HepG2 (cell line): ENCODE measurements around the gene NAP1L1. TPM values are rescaled to one million over a fixed set of nuclear protein-coding genes. Genes with fewer than 3 reads are reported as not detected.

Experiments used
- ATF7 ChIP-seq, 2 experiments: fragments of 450-650 bp in 1 of 2; sonication (generic) in 1 of 2; formaldehyde crosslinking in 1 of 2; IDR thresholded peaks; 2 replicates each; pipeline versions ENCODE4 v1.4.0 to v1.6.1; 2016 to 2020; ENCODE audit warnings: antibody characterized with exemption in 1 of 2, mild to moderate bottlenecking in 1 of 2, missing genetic modification reagents in 1 of 2
- CREM ChIP-seq, 2 experiments: sonication (generic) in 1 of 2; formaldehyde crosslinking in 1 of 2; IDR thresholded peaks; 2 replicates each; pipeline versions ENCODE4 v1.4.0 to v1.6.1; 2016 to 2020; ENCODE audit warnings: antibody characterized with exemption in 1 of 2, mild to moderate bottlenecking in 1 of 2, missing genetic modification reagents in 1 of 2
- ERF ChIP-seq: IDR thresholded peaks from 2 replicates; pipeline ENCODE4 v1.6.1; 2018; ENCODE audit warnings: missing biosample characterization, missing genetic modification reagents
- GATA4 ChIP-seq: sonication (generic); IDR thresholded peaks from 2 replicates; pipeline ENCODE4 v1.6.1; 2016; ENCODE audit warnings: antibody characterized with exemption, low read depth, borderline replicate concordance
- GMEB2 ChIP-seq: IDR thresholded peaks from 2 replicates; pipeline ENCODE4 v1.6.1; 2016; ENCODE audit warnings: missing biosample characterization, missing genetic modification reagents, low read depth
- JARID2 ChIP-seq: sonication (generic); formaldehyde crosslinking; IDR thresholded peaks from 2 replicates; pipeline ENCODE4 v1.8.1; 2023; ENCODE audit warnings: missing genetic modification reagents, inconsistent platforms; ENCODE audit not compliant: insufficient replicate concordance
- MIXL1 ChIP-seq: IDR thresholded peaks from 2 replicates; pipeline ENCODE4 v1.6.1; 2016
- NFKB2 ChIP-seq: sonication (generic); formaldehyde crosslinking; IDR thresholded peaks from 2 replicates; pipeline ENCODE4 v1.4.0; 2020; ENCODE audit warnings: missing genetic modification reagents, borderline replicate concordance
- SOX13 ChIP-seq, 3 experiments: fragments of 450-650 bp in 1 of 3; sonication (generic) in 1 of 3; formaldehyde crosslinking in 1 of 3; IDR thresholded peaks in 2 of 3; conservative IDR thresholded peaks in 1 of 3; 2 replicates each; pipeline versions ENCODE4 v1.5.0 to v1.6.1; 2016 to 2020; ENCODE audit warnings: antibody characterized with exemption in 1 of 3, mild to moderate bottlenecking in 1 of 3, missing compliant biosample characterization in 1 of 3, missing genetic modification reagents in 1 of 3, moderate library complexity in 1 of 3
- SSRP1 ChIP-seq: IDR thresholded peaks from 2 replicates; pipeline ENCODE4 v1.6.1; 2016; ENCODE audit warnings: control low read depth
- ZBTB20 ChIP-seq: sonication (generic); formaldehyde crosslinking; IDR thresholded peaks from 2 replicates; pipeline ENCODE4 v1.8.1; 2023; ENCODE audit warnings: missing genetic modification reagents, low read depth, mild to moderate bottlenecking, borderline replicate concordance
- ZNF788 ChIP-seq: sonication (generic); formaldehyde crosslinking; IDR thresholded peaks from 2 replicates; pipeline ENCODE4 v1.5.0; 2020; ENCODE audit warnings: mild to moderate bottlenecking, missing genetic modification reagents, borderline replicate concordance
- ZSCAN25 ChIP-seq: sonication (generic); formaldehyde crosslinking; IDR thresholded peaks from 2 replicates; pipeline ENCODE4 v1.8.0; 2022; ENCODE audit warnings: mild to moderate bottlenecking, missing genetic modification reagents
- polyA plus RNA-seq, 8 experiments: library from polyadenylated mRNA; depleted of rRNA in 3 of 8; stranded (reverse) in 7 of 8; unstranded in 1 of 8; fragments of >200 nt; fragmentation: Illumina TruSeq in 4 of 8; extraction: Trizol in 4 of 8; gene quantifications; 2 replicates each; pipeline versions ENCODE4 v1.2.1 to v1.2.3, GENCODE V29; 2011 to 2016; ENCODE audit warnings: low read depth in 4 of 8, missing spikeins in 1 of 8, mixed read lengths in 1 of 8; ENCODE audit not compliant: insufficient read depth in 1 of 8
- total RNA-seq, 5 experiments: library from RNA; depleted of rRNA; stranded (reverse); fragments of >200 nt; fragmentation: Illumina TruSeq; extraction: Trizol; gene quantifications; 2 replicates each; pipeline ENCODE4 v1.2.3, GENCODE V29; 2016; ENCODE audit warnings: low read depth in 1 of 5
- TF ChIP-seq, protein P1 (sequence below): sonication (generic); formaldehyde crosslinking; conservative IDR thresholded peaks from 2 replicates; pipeline ENCODE4 v1.8.0; 2022; ENCODE audit warnings: mild to moderate bottlenecking, moderate library complexity, missing genetic modification reagents
- TF ChIP-seq, protein P2 (sequence below): sonication (generic); formaldehyde crosslinking; IDR thresholded peaks from 2 replicates; pipeline ENCODE4 v1.9.0; 2021; ENCODE audit warnings: missing genetic modification reagents, mild to moderate bottlenecking, borderline replicate concordance

Gene NAP1L1
- total and polyA plus RNA-seq, 2 of the 13 experiments (the other 11 are each of a cell fraction or from before 2014, with no cell fraction given), result 207 to 309 TPM

GRCh38 chr12:76032043-76032981 lies 52.2 kb downstream of the NAP1L1 start (continued):
- TF ChIP-seq GMEB2, result no peak
- TF ChIP-seq SOX13 (IDR thresholded peaks at IDR 0.05), result peak; percentile 64; the same call in 1 of the 2 replicates
- TF ChIP-seq SOX13 (CRISPR knock-in tag; conservative IDR thresholded peaks at IDR 0.05 in 1 of 2, IDR thresholded peaks at IDR 0.05 in 1 of 2), result peak in 1 of 2 experiments; percentile 68; a peak in 1 of 4 replicates
- TF ChIP-seq ZSCAN25 (CRISPR knock-in tag), result no peak
- peak; percentile 78 for TF ChIP-seq SSRP1 (CRISPR knock-in tag)
- TF ChIP-seq ERF (CRISPR knock-in tag), result 0 out of 2 replicates have a peak, but pooled peaks have one; percentile 29
- peak; percentile 36; the same call in 1 of the 2 replicates for TF ChIP-seq CREM (IDR thresholded peaks at IDR 0.05)
- TF ChIP-seq CREM (CRISPR knock-in tag; IDR thresholded peaks at IDR 0.05), result no peak
- TF ChIP-seq ZBTB20 (CRISPR knock-in tag), result peak; percentile 41; the same call in 1 of the 2 replicates
- TF ChIP-seq JARID2 (CRISPR knock-in tag), result no peak
- no peak for TF ChIP-seq ZNF788 (CRISPR knock-in tag)
- no peak for TF ChIP-seq ATF7 (IDR thresholded peaks at IDR 0.05)
- TF ChIP-seq ATF7 (CRISPR knock-in tag; IDR thresholded peaks at IDR 0.05), result no peak
- TF ChIP-seq MIXL1, result 0 out of 2 replicates have a peak, but pooled peaks have one; percentile 27
- TF ChIP-seq NFKB2 (CRISPR knock-in tag), result peak; percentile 9; the same call in 1 of the 2 replicates
- TF ChIP-seq, protein P1, sequence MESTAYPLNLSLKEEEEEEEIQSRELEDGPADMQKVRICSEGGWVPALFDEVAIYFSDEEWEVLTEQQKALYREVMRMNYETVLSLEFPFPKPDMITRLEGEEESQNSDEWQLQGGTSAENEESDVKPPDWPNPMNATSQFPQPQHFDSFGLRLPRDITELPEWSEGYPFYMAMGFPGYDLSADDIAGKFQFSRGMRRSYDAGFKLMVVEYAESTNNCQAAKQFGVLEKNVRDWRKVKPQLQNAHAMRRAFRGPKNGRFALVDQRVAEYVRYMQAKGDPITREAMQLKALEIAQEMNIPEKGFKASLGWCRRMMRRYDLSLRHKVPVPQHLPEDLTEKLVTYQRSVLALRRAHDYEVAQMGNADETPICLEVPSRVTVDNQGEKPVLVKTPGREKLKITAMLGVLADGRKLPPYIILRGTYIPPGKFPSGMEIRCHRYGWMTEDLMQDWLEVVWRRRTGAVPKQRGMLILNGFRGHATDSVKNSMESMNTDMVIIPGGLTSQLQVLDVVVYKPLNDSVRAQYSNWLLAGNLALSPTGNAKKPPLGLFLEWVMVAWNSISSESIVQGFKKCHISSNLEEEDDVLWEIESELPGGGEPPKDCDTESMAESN (CRISPR knock-in tag), result 0 out of 2 replicates have a peak, but pooled peaks have one; percentile 30
- no peak for TF ChIP-seq GATA4
- TF ChIP-seq, protein P2, sequence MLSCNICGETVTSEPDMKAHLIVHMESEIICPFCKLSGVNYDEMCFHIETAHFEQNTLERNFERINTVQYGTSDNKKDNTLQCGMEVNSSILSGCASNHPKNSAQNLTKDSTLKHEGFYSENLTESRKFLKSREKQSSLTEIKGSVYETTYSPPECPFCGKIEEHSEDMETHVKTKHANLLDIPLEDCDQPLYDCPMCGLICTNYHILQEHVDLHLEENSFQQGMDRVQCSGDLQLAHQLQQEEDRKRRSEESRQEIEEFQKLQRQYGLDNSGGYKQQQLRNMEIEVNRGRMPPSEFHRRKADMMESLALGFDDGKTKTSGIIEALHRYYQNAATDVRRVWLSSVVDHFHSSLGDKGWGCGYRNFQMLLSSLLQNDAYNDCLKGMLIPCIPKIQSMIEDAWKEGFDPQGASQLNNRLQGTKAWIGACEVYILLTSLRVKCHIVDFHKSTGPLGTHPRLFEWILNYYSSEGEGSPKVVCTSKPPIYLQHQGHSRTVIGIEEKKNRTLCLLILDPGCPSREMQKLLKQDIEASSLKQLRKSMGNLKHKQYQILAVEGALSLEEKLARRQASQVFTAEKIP, result no peak
